HG03469 (cell line): ENCODE results near the gene VAMP3.

Experiments used
- ATAC-seq: cut with Tn5 transposase; IDR thresholded peaks from one replicate; pipeline ENCODE4 v1.9.1; 2021; ENCODE audit warnings: mild to moderate bottlenecking, moderate library complexity, moderate number of reproducible peaks; ENCODE audit not compliant: unreplicated experiment

The VAMP3 gene, protein sequence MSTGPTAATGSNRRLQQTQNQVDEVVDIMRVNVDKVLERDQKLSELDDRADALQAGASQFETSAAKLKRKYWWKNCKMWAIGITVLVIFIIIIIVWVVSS

DNA sequence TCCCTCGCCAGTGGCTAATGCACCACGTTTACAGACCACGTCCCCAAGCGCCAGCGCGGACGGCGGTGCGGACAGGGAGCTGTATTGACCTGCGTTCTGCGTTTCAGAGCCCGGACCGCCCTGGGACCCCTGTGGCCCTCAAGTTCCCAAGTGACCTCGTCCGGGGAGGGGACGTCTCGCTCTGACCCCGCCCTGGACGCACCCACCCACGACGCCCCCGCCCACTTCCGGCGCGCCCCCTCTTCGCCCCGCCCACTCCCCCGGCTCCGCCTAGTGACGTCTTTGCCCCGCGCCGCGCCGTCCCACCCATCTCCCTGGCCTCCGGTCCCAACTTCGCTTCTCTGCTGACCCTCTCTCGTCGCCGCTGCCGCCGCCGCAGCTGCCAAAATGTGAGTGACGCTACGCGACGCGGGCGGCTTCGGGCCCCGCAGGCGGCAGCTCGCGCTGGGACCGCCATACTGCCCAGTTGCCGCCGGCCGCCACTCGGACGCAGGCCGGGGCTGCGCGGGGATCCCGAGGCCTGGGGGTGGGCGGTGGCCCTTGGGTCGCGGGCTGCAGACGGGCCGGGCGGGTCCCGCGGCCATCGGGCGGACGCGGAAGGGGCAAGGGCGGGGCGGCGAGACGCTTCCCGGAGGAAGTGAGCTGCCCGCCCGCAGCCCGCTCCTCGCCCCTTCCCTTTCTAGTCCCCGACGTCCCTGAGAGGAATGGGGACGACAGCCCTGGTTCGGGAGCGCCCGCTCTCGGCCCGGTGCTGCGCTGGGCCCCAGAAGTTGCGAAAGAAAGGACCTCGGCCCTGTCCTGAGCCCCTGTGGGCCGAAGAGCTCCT lies at the start of gene VAMP3:
VAMP3 (plus strand) TSS at position 300 of the 826 bp plus-strand sequence; CDS start at position 388, 88 bp downstream.
- no peak for ATAC-seq

DNA sequence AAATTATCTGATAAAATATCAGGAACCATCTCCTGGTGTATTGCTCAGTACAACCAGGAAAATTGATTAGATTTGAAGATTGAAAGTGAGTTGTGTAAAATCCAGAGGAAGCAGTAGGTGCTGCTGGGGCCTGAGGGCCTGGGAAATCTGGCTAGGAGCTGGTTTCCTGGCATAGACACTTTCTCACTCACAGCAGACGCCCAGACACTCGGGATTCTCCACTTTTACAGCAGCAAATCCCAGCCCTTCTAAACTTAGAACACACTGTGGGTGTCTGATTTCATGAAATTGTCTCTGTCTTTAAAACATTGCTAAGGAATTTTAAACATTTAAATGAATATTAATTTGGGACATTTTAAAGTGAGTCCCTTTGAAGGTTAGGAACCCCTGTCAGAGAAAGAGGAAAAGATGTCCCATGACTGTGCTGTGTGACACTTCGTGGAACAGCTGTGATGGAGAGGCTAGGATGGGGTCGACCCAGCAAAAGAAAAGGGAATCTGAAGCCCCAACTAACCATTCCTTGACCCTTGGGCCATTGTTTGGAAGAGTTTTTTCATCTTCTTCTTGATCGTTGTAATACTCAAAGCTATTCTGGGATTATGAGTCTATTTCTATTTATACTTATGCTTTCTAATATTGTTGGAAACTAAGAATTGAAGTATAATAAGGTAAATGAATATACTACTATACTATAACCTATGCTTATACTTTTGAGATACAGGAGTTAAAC lies 49.0 kb upstream of the VAMP3 start:
- ATAC-seq: no peak

DNA sequence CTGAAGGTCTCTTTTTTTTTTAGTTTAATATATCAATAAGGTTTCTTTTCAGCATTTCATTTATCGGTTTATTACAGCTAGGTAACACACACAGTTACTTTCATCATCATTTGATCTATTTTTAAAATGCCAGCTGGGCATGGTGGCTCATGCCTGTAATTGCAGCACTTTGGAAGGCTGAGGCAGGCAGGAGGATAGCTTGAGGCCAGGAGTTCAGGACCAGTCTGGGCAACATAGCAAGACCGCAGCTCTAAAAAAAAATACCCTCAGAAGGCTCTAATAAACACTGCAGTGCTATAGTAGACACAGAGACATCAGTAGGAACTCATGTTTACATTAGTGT lies 48.5 kb upstream of the VAMP3 start:
- no peak for ATAC-seq

DNA sequence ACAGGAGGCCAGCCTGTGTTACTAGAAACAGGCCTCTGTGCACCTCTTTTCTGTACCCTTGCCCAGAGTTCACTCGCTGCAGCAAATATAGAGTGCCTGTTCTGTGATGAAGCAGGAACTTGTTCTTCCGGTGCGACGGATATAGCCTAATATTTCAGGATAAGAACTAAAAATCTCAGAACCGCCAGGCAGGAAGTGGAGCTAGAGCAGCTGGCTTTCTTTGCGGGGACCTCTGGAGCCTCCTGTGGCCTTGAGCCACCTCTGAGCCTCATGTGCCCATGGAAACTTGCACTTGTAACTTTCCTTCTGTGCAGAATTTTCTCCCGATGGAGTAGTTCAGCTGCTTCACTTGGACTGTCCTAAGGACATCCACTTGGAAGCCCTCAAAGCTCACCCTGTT lies 44.5 kb upstream of the VAMP3 start:
- ATAC-seq: no peak

DNA sequence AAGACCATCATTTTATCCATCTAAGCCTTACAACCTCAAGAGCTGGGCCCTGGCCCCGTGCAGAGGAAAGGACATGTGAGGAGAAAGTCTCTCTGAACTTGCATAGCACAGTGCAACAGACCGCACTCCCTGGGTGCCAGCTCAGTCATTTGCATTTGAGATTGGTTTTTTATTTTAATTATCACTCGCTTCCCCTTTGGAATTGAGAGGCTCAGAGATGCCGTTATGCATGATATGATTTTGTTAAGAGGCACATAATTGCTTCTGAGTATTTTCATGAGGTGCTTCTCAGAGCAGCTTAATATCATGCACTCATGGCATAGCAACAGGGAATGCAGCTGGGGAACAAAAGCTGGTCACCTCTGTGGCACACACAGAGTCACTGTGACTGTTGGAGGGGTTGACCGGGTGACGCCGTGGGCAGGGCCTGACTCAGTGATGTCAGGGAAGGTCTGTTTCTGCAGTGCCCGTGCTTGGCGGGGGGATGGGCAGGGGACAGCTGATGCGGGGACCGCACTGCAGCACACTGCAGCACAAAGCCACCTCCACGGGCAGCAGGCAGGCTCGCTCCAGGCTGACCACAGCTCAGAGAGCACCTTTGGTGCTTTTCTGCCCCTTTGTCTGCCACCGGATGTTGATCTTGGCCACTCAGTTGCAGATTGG lies 43.2 kb upstream of the VAMP3 start:
- no peak for ATAC-seq

DNA sequence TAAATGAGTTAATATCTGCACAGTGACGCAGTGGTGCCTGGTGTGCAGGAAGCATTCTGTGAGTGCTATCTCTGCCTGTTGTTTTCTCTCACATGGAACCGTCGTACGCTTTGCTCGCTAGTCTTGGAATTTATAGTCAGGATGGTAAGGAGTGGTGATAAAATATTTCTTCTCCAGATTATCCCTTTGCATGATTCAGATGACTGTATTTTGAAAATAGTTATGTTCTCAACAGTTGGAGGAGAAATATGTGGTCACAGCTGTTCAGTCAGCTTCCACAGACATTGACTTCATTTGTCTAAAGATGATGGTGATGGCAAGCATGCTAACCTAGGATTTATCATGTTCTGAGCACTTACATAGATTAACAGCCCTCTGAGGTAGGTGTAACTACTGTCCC lies 41.3 kb upstream of the VAMP3 start:
- no peak for ATAC-seq

DNA sequence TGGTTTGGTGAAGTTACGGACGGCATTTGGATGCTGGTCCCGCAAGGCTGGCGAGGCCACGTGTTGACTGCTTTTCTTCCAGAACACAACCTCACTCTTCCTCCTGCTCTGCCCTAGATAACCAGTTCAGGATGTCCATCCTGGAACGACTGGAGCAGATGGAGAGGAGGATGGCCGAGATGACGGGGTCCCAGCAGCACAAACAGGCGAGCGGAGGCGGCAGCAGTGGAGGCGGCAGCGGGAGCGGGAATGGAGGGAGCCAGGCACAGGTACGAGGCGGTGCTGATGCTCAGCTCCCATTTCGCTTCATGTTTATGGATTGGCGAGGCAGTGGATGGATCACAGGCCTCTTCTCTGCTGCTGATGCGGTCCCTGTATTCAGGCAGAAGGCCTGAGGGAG lies 38.8 kb upstream of the VAMP3 start:
- no peak for ATAC-seq

DNA sequence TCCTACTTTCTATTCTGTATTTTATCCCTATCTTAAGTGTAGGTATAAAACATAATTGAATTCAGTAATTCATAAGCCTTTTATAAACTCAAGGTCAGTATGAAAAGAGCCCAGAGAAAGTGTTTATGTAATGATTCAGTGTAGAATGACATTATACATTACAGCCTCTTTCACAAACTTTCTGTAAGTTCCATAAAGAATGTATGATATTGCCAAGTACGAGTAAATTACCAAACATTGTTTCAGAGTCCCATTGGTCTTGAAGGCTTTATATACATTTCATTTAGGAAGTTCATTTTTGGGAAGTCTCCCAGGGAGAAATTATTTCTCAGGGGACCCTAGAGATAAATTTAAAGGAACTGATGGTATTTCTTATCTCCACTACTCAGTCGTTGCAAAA lies 37.8 kb upstream of the VAMP3 start:
- no peak for ATAC-seq

DNA sequence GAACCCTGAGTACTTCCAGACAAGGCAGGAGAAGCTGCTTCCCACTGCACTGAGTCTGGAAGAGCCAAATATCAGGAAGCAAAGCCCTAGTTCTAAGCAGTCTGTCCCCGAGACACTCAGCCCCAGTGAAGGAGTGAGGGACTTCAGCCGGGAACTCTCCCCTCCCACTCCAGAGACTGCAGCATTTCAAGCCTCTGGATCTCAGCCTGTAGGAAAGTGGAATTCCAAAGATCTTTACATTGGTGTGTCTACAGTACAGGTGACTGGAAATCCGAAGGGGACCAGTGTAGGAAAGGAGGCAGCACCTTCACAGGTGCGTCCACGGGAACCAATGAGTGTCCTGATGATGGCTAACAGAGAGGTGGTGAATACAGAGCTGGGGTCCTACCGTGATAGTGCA lies 33.1 kb upstream of the VAMP3 start:
- ATAC-seq: no peak

DNA sequence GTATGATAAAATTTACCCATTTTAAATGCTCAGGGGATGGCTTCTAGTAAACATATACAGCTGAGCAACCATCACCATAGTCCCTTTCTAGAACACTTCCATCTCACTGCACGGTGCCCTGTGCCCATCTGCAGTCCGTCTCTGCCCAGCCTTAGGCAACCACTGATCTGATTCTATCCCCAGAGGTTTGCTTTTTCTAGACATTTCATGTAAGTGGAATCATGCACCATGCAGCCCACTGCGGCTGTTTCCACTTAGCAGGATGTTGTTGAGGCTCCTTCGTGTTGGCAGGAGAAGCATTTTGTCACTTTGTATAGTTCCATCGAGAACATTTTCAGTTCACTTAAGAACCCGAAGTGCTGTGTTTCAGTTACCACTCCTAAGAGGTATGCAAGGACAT lies 27.8 kb upstream of the VAMP3 start:
- no peak for ATAC-seq

DNA sequence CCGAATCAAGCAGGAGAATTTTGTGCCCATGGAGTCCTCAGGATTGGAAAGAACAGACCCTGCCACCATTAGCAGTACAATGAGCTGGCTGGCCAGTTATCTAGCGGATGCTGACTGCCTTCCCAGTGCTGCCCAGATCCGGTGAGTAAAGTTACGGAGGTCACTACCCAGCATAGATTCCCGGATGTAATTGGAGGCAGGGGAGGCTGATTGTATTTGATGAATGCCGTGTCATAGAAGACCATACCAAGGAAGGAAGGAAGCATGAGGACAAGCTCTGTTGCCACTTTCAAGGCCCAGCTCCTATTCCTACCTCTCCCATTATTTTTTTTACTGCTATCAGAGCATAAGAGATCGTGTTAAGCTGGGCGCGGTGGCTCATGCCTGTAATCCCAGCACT lies 26.2 kb upstream of the VAMP3 start:
- no peak for ATAC-seq

DNA sequence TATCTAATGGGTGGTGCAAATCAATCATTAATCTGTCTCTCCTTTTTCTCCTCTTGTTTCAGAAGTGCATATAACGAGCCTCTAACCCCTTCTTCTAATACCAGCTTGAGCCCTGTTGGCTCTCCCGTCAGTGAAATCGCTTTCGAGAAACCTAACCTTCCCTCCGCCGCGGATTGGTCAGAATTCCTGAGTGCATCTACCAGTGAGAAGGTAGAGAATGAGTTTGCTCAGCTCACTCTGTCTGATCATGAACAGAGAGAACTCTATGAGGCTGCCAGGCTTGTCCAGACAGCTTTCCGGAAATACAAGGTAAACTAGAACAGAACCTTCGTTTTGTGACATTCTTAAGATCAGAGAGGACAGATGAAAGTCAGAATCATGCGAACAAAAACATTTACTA lies 25.3 kb upstream of the VAMP3 start:
- no peak for ATAC-seq

DNA sequence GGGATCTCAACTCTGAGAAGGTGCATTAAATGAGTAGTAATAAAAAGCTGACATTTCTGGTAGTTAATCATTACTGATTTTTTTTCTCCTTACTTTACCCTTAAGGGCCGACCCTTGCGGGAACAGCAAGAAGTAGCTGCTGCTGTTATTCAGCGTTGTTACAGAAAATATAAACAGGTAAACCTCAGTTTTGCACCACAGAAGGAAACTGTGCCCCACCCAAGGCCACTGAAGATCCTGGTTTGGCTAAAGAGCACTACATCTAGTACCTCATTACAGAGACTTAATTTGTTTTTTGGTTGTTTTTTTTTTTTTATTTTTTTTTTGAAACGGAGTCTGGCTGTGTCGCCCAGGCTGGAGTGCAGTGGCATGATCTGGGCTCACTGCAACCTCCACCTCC lies 23.5 kb upstream of the VAMP3 start:
- no peak for ATAC-seq

DNA sequence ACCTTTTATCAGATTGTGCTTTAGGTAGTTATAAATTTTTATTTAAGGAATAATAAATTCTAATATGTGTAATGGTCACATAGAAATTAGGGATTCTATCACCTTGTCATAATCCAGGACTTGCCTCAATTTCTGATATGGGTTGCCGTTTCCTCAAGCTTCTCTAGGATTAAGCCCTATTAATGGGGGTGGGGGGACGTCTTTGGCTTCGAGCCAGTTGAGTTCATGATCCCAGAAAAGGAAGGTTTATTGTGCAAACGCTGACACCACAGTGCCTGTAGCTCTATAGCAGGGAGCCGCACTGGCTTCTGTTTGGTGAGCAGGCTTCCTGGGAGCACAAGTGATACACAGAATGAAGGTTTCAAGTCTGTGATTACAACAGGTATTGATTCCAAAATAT lies 22.0 kb upstream of the VAMP3 start:
- no peak for ATAC-seq

DNA sequence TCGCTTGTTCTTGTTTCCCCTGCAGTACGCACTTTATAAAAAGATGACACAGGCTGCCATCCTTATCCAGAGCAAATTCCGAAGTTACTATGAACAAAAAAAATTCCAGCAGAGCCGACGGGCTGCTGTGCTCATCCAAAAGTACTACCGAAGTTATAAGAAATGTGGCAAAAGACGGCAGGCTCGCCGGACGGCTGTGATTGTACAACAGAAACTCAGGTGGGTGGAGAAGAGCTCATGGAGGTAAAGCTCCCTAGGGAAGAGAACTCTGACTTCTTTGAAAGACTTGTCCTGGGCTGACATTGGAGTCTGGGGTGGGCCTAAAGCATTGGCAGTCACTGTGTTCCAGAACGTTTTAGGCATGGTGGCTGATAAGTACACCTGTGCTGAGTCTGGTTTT lies 19.9 kb upstream of the VAMP3 start:
- no peak for ATAC-seq

DNA sequence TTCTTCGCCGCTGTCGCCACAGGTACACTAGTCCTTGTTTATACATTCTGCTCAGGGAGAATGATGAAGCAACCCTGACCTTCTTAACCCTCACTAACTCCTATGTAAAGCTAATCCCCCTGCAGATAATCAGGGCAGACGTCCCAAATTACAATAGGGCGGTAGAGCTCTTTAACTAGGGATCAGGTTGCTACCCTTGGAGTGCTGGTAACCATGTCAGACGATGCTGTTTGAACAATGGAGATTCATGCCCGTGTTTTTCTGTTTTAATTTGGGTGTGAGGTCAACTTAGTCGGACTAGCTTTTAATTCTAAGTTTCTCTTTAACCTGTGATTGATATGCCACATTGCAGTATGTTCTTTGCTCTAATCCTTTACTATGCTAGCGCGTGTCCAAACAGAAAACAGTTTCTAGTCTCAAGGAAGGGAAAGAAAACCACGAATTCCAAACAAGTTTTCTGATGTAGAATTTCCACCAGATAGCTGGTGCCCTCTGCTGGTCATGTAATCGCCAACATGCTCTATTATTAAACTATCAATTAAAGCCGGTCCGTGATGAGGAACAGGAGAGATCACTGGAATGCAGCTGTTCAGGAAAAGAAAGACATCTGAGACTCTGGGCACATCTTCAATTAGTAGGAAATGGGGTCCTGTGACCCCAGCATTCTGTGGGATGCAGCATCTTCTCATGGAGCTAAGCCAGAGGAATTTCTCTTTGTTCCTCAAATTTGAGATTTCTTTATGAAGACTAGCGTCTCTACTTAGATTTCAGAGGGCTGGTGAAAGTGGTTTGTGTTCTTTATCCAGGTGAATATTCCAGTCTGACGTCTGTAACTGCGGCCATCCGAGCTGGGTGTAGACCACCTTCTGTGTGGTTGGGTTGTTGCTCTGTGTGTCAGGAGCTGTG lies 18.3 kb upstream of the VAMP3 start:
- no peak for ATAC-seq

DNA sequence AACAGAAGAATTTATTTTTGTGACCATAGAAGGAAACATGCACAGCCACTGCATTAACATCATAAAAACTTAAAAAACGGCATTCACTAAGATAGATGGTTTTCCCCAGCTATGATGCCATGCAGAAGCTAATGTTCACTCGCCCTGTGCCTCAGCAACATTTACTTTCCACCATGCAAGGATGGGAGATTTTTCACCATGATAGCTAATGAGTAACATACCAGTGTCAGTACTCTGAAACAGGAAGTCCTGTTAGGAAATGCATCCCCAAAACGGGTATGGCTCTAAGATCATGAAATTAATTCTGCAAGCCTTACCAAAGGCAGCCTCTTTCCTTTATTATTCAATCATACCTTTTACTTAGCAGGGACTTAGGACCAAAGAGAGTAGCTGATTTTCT lies 17.5 kb upstream of the VAMP3 start:
- ATAC-seq: no peak

DNA sequence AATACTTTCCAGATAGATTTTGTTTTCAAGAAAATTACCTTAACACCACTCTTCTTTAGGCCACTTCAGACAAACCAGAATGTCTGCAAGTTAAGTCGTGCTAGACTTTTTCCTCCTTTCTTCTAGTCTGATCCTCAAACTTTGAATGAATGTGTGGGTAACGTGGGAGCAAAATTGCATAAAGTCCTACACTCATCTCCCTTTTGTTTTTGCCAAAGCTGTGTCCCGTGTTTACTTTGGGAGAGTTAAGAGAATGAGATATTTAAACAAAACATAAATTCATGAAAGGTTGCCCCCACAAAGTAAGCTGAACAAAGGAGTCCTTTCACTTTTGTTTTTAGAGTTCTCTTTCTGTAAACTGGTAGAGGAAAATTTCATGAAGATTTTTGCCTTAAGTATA lies 16.9 kb upstream of the VAMP3 start:
- ATAC-seq: no peak

DNA sequence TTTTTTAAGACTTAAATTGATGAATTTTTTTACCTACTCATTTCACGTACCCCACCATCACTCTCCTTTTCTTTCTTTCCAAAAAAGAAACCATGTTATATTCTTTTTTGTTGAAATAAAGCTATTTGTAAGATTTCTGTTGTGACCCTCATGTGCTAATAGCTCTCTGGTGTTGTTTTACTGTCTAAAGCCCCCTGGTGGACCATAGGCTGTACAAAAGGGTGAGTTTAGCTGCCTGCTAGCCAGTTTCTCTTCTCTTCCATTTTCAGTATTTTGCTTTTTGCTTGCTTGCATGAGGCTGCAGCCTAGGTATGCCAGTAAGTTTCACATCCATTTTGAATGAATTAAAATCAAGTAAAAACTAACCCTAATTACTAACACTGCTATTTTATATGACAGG lies 15.6 kb upstream of the VAMP3 start:
- ATAC-seq: no peak

DNA sequence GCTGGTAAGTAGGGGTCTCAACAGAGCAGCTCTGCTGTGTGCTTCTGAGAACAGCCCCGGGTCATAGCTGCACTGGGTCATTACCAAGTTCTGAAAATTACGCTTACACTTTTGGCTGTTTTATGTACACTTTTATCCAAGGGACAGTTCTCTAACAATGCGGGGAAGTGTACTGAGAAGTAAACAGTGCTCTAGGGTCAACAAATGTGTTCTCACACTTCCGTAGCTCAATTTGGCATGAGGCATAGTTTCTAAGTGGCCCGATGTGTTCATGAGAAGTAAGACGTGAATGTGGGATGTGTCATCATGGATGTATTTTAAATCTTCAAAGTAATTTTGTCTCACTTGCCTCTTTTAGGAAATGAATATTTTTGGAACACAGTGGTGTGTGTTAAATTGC lies 10.9 kb upstream of the VAMP3 start:
- ATAC-seq: no peak

DNA sequence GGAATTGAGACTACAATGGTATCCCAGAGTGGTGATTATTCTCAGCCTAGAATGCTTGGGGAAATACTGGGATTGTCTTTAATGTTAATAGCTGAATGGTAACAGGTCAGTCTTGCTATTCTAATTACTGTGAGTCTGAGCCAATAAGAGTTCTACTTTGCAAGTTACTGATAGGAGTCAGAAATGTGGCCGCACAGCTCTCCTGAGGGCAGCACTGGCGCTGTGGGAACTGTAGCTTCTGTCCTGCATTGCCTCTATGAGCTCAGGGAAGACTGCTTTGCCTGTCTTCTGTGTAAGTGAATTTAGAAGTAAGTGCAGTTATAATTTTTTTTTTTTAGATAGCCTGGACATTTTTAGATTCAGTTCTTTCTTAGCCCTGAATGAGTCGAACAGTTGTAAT lies 10.0 kb upstream of the VAMP3 start:
- ATAC-seq: no peak
